Central memory CD8-positive, alpha-beta T cell (primary cell): Measurements from ENCODE around the gene MAGI1.
A peak's percentile ranks its signal among the peaks of the same experiment; 100 is the strongest.
"Not testable (repeated sequence)": the region's sequence is repeated elsewhere in the genome, so short reads cannot be mapped to it uniquely, and the experiment has no call there.

ENCODE experiments used
- ATAC-seq: fragments of 150-1000 bp; cut with Tn5 transposase; replicated peaks from 2 replicates; pipeline ENCODE4 v1.10.0; 2022; ENCODE audit warnings: mild to moderate bottlenecking, moderate FRiP score, moderate number of reproducible peaks; ENCODE audit not compliant: poor library complexity, severe bottlenecking; ENCODE audit errors: extremely low read depth
- DNase-seq, 2 donors: peaks; one replicate each; pipeline ENCODE4 v3.0.0; 2021; ENCODE audit warnings: low spot score in 2 of 2
- H3K27ac Mint-ChIP-seq: one replicate; pipeline ENCODE4 v1.8.0; 2022; ENCODE audit warnings: low read depth, mild to moderate bottlenecking, moderate library complexity, mixed read lengths
- H3K27me3 Mint-ChIP-seq: one replicate; pipeline ENCODE4 v1.8.0; 2022; ENCODE audit warnings: mixed read lengths
- H3K36me3 Mint-ChIP-seq: one replicate; pipeline ENCODE4 v1.8.0; 2022; ENCODE audit warnings: mild to moderate bottlenecking, moderate library complexity, mixed read lengths; ENCODE audit not compliant: insufficient read depth
- H3K4me1 Mint-ChIP-seq: one replicate; pipeline ENCODE4 v1.8.0; 2022; ENCODE audit warnings: mixed read lengths
- H3K4me3 Mint-ChIP-seq: one replicate; pipeline ENCODE4 v1.8.0; 2022; ENCODE audit warnings: mild to moderate bottlenecking, moderate library complexity, mixed read lengths
- H3K9me3 Mint-ChIP-seq: one replicate; pipeline ENCODE4 v1.8.0; 2022; ENCODE audit warnings: mixed read lengths

Gene MAGI1

GRCh38 chr3:65859612-65860011, 179.1 kb downstream of the MAGI1 start:
- ATAC-seq, H3K27me3 Mint-ChIP-seq, H3K36me3 Mint-ChIP-seq, H3K4me1 Mint-ChIP-seq, H3K4me3 Mint-ChIP-seq, H3K27ac Mint-ChIP-seq, H3K9me3 Mint-ChIP-seq, DNase-seq: not testable (repeated sequence)

DNA sequence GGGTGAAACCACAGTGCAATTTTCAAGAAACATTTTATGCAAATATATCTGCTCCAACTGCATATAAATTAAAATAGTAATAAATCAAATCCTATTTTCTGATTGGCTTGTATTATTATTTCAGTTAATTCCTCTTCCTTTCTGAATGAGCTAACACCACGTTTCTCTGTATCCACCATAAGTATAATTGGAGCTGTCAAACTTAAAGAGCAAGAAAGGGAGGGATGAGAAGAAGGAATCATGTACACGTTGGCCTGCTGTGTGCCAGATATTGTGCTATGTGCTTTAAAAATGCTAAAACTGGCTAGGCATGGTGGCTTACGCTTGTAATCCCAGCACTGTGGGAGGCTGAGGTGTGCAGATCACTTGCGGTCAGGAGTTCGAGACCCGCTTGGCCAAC, 180.0 kb downstream of the MAGI1 start:
- no peaks in the 10 kb centered on the region for H3K27me3 Mint-ChIP-seq
- H3K4me3 Mint-ChIP-seq: no peak overlapping the region
- peaks cover 3% of the 10 kb centered on the region for H3K36me3 Mint-ChIP-seq
- ATAC-seq (no peak), DNase-seq (no peak)
- H3K4me1 Mint-ChIP-seq: no peaks in the 10 kb centered on the region
- H3K27ac Mint-ChIP-seq: no peak overlapping the region
- H3K9me3 Mint-ChIP-seq: peaks cover 8% of the 10 kb centered on the region

GRCh38 chr3:65857327-65857726, 181.4 kb downstream of the MAGI1 start:
- Mint-ChIP-seq H3K27ac (no peak overlapping the region), H3K4me3 (no peak overlapping the region), H3K27me3 (no peaks in the 10 kb centered on the region), H3K9me3 (peaks cover 8% of the 10 kb centered on the region), H3K36me3 (peaks cover 3% of the 10 kb centered on the region), H3K4me1 (no peaks in the 10 kb centered on the region)
- DNase-seq: no peak
- no peak for ATAC-seq

DNA sequence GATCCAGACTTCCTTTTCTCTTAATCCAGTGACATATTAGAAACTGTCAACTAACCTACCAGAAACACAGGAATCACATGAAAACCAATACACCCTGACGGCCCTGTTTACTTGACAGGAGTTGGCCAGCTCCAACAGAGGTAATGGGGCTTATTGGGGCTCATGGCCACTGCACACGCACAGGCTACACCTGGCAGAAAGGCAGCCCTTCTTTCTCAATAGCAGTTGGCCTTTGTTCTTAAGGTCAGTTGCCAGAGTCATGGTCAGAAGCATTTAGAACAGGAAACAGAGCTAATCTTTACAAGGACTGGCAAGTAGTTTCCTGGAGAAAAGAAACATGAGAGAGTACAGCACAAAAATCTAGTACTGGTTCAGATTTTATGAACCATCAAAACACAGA, 181.8 kb downstream of the MAGI1 start:
- Mint-ChIP-seq H3K27me3 (no peaks in the 10 kb centered on the region), H3K36me3 (peaks cover 3% of the 10 kb centered on the region), H3K4me1 (no peaks in the 10 kb centered on the region), H3K4me3 (no peak overlapping the region), H3K9me3 (peaks cover 8% of the 10 kb centered on the region), H3K27ac (no peak overlapping the region)
- ATAC-seq: no peak
- DNase-seq: no peak

GRCh38 chr3:65855370-65856100, 183.2 kb downstream of the MAGI1 start:
- Mint-ChIP-seq H3K27ac (no peak overlapping the region), H3K4me3 (no peak overlapping the region), H3K27me3 (no peaks in the 10 kb centered on the region), H3K4me1 (no peaks in the 10 kb centered on the region), H3K36me3 (peaks cover 3% of the 10 kb centered on the region), H3K9me3 (peaks cover 8% of the 10 kb centered on the region)
- no peak for ATAC-seq
- DNase-seq: no peak

- no peaks in the 10 kb centered on the region for H3K27me3 Mint-ChIP-seq
- H3K27ac Mint-ChIP-seq: no peak overlapping the region
- peaks cover 8% of the 10 kb centered on the region for H3K9me3 Mint-ChIP-seq
- DNase-seq: no peak
- ATAC-seq: peak; percentile 32
- H3K4me3 Mint-ChIP-seq: no peak overlapping the region
- peaks cover 3% of the 10 kb centered on the region for H3K36me3 Mint-ChIP-seq
- H3K4me1 Mint-ChIP-seq: no peaks in the 10 kb centered on the region
Measured at GRCh38 chr3:65854606-65855304, 184.0 kb downstream of the MAGI1 start.

GRCh38 chr3:65851827-65852226, 186.9 kb downstream of the MAGI1 start:
- Mint-ChIP-seq H3K4me3 (no peak overlapping the region), H3K4me1 (no peaks in the 10 kb centered on the region), H3K9me3 (peaks cover 8% of the 10 kb centered on the region), H3K27me3 (no peaks in the 10 kb centered on the region), H3K27ac (no peak overlapping the region), H3K36me3 (peaks cover 3% of the 10 kb centered on the region)
- no peak for ATAC-seq
- DNase-seq: no peak

- Mint-ChIP-seq H3K4me1 (no peaks in the 10 kb centered on the region), H3K27ac (no peak overlapping the region), H3K4me3 (no peak overlapping the region), H3K36me3 (peaks cover 3% of the 10 kb centered on the region), H3K9me3 (peaks cover 8% of the 10 kb centered on the region), H3K27me3 (no peaks in the 10 kb centered on the region)
- DNase-seq (no peak), ATAC-seq (no peak)
Measured at GRCh38 chr3:65850261-65850660, 188.5 kb downstream of the MAGI1 start.

DNA sequence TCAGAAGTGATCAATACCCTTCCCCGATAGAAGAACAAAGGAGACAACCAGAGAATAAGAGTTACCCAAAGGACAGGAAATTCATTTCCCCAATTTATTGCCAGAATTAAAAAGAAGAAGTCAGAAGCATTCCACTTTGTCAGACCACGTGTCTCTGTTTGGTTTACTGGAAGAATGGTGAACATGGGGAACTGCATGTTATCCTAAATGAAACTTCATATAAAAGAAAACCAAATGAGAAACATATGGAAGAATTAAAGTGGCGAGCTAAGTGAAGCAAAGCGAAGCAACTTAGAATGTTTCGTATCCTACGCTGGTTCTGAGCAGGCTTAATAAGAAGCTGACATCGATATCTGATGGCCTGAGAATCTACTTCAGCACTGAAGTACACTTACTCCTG, 190.7 kb downstream of the MAGI1 start:
- DNase-seq (no peak), ATAC-seq (no peak)
- no peaks in the 10 kb centered on the region for H3K4me1 Mint-ChIP-seq
- H3K4me3 Mint-ChIP-seq: no peak overlapping the region
- no peaks in the 10 kb centered on the region for H3K36me3 Mint-ChIP-seq
- no peak overlapping the region for H3K27ac Mint-ChIP-seq
- no peaks in the 10 kb centered on the region for H3K27me3 Mint-ChIP-seq
- no peaks in the 10 kb centered on the region for H3K9me3 Mint-ChIP-seq

GRCh38 chr3:65846936-65847335, 191.8 kb downstream of the MAGI1 start:
- no peak overlapping the region for H3K4me3 Mint-ChIP-seq
- DNase-seq: no peak
- H3K27me3 Mint-ChIP-seq: no peaks in the 10 kb centered on the region
- H3K4me1 Mint-ChIP-seq: no peaks in the 10 kb centered on the region
- ATAC-seq: no peak
- no peaks in the 10 kb centered on the region for H3K36me3 Mint-ChIP-seq
- no peak overlapping the region for H3K27ac Mint-ChIP-seq
- H3K9me3 Mint-ChIP-seq: no peaks in the 10 kb centered on the region

- Mint-ChIP-seq H3K27me3 (no peaks in the 10 kb centered on the region), H3K36me3 (no peaks in the 10 kb centered on the region), H3K9me3 (no peaks in the 10 kb centered on the region), H3K27ac (no peak overlapping the region), H3K4me3 (no peak overlapping the region), H3K4me1 (no peaks in the 10 kb centered on the region)
- DNase-seq (no peak), ATAC-seq (no peak)
Measured at GRCh38 chr3:65844370-65844769, 194.3 kb downstream of the MAGI1 start.

- ATAC-seq (no peak), DNase-seq (no peak)
- no peaks in the 10 kb centered on the region for H3K9me3 Mint-ChIP-seq
- H3K27ac Mint-ChIP-seq: no peak overlapping the region
- no peak overlapping the region for H3K4me3 Mint-ChIP-seq
- H3K36me3 Mint-ChIP-seq: no peaks in the 10 kb centered on the region
- H3K4me1 Mint-ChIP-seq: no peaks in the 10 kb centered on the region
- no peaks in the 10 kb centered on the region for H3K27me3 Mint-ChIP-seq
Measured at GRCh38 chr3:65843732-65844131, 195.0 kb downstream of the MAGI1 start.

DNA sequence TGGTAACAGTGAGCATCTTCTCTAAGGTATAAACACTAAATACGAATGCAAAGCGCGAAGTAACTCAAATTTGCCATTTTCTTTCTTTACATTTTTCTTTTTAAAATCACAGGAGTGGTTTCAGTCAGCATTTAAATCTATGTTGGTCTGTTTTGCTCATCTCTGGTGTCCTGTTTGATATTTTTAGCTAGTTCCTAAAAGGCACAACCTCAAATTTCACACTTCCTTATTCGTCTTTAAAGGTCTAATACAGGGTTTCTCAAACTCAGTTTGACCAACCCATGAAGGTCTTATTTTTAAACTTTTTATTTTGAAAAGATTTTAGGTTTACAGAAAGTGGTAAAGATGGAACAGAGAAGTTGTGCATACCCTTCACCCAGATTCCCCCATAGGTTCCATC, 201.1 kb downstream of the MAGI1 start:
- no peak overlapping the region for H3K27ac Mint-ChIP-seq
- H3K9me3 Mint-ChIP-seq: peaks cover 6% of the 10 kb centered on the region
- DNase-seq: no peak

More for the DNA sequence above, 201.1 kb downstream of the MAGI1 start:
- Mint-ChIP-seq H3K36me3 (no peaks in the 10 kb centered on the region), H3K4me1 (no peaks in the 10 kb centered on the region), H3K27me3 (no peaks in the 10 kb centered on the region), H3K4me3 (no peak overlapping the region)
- ATAC-seq: no peak
